Measurements from ENCODE around the gene DPH3.

GRCh38 chr3:16272588-16272987 is 7.8 kb upstream of the DPH3 start:
- TF ChIP-seq MAX (IDR thresholded peaks at IDR 0.05) (no peak), CTCF (IDR thresholded peaks at IDR 0.05) (no peak), MAZ (IDR thresholded peaks at IDR 0.05; ENCODE audit: borderline replicate concordance, low read depth, low read length) (no peak), TP53 (CRISPR knock-in tag; IDR thresholded peaks at IDR 0.05) (no peak), EHMT2 (IDR thresholded peaks at IDR 0.05; ENCODE audit: low read depth) (no peak), CEBPB (IDR thresholded peaks at IDR 0.05) (no peak), POLR2A (IDR thresholded peaks at IDR 0.05; ENCODE audit: low read length) (no peak), RAD21 (conservative IDR thresholded peaks at IDR 0.05 in 1 of 2, IDR thresholded peaks at IDR 0.05 in 1 of 2) (no peak), EHF (CRISPR knock-in tag; IDR thresholded peaks at IDR 0.05) (no peak)
